Measurements from ENCODE around the gene MRPL3. TPM values are rescaled to one million over a fixed set of nuclear protein-coding genes. Genes with fewer than 3 reads are reported as not detected.

MRPL3 gene
- total RNA-seq, 1 donor from 2014 or later = 175 TPM

DNA sequence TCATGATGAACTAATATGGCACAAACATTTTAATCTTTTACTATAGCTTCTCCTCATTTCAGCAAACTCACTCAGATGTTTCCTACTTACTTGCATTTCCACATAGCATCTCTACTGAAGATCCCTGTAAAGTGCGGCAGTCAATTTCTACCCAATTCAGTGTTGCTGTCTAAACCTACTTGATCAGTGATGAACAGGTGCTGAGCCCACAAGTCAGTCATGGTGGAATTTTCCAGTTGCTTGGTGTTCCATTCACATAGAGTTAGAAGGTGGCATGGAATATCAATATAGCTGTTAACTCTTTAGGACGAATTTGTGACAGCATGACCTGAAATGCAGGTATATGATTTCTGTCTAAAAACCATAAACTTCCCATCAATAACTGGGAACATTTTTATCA lies 22.7 kb downstream of the MRPL3 start:
- intact Hi-C loops (cut with micrococcal nuclease) = no loop called here
- H3K9me3 Mint-ChIP-seq = no peaks in the 10 kb centered on the region
- H3K36me3 Mint-ChIP-seq (ENCODE audit: low read depth) = peaks cover 28% of the 10 kb centered on the region
- DNase-seq = no peak
- H3K27me3 Mint-ChIP-seq = no peaks in the 10 kb centered on the region
- H3K4me1 Mint-ChIP-seq = peaks cover 10% of the 10 kb centered on the region
- H3K4me3 Mint-ChIP-seq = no peak overlapping the region
- no peak overlapping the region for H3K27ac Mint-ChIP-seq

DNA sequence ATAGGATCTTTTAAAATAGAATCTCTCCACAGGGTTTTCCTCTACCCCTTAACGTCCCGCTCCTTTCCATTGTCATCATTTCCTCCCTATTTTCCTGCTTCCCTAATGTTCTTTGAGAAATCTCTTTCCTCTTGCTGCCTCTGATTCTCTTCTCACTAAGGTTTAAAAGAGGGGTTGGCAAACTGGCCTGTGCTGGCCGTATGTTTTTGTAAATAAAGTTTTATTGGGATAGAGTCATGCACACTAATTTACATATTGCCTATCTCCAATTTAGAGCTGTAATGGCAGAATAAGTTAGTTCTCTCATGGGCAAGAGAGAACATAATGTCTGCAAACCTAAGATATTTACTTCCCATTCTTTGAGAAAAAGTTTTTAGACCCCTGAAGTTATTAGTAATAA lies 25.0 kb downstream of the MRPL3 start:
- intact Hi-C loops (cut with micrococcal nuclease) = no loop called here
- Mint-ChIP-seq H3K9me3 (no peaks in the 10 kb centered on the region), H3K4me1 (peaks cover 9% of the 10 kb centered on the region), H3K4me3 (no peak overlapping the region), H3K27ac (no peak overlapping the region), H3K27me3 (no peaks in the 10 kb centered on the region), H3K36me3 (ENCODE audit: low read depth) (peaks cover 29% of the 10 kb centered on the region)
- no peak for DNase-seq

DNA sequence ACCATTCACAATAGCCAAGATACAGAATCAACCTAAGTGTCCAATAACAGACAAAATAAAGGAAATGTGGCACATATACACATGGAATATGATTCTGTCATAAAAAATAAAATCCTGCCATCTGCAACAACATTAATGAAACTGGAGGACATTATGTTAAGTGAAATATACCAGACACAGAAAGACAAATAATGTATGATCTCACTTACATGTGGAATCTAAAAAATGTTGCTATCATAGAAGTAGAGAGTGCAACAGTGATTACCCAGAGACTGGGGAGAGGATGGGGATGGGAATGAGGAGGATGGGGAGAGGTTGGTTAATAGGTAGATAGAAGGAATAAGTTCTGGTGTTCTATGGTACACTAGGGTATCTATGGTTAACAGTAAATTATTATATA lies 28.7 kb downstream of the MRPL3 start:
- intact Hi-C loops (cut with micrococcal nuclease) = no loop called here
- Mint-ChIP-seq H3K9me3 (no peaks in the 10 kb centered on the region), H3K36me3 (ENCODE audit: low read depth) (peaks cover 38% of the 10 kb centered on the region), H3K27ac (no peak overlapping the region), H3K4me3 (no peak overlapping the region), H3K27me3 (no peaks in the 10 kb centered on the region), H3K4me1 (peaks cover 22% of the 10 kb centered on the region)
- DNase-seq = no peak

DNA sequence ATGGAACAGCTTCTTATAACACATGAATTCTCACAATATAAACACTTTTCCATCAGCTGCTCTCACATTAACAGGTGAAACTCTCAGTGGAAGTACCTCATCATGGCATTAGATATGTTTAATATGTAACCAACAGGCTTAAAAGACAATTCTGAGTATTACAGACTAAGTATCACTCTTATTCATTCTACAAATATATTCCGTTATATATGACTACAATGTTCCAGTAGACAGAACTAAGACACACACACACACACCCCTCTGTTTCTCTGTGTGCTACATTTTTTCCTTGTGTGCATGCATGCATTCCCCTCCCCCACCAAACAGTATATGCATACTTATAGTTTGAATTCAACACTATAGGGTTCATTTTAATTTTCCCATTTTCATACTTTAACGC lies 32.4 kb downstream of the MRPL3 start:
- H3K27ac Mint-ChIP-seq = peak overlapping the region; percentile 54

DNA sequence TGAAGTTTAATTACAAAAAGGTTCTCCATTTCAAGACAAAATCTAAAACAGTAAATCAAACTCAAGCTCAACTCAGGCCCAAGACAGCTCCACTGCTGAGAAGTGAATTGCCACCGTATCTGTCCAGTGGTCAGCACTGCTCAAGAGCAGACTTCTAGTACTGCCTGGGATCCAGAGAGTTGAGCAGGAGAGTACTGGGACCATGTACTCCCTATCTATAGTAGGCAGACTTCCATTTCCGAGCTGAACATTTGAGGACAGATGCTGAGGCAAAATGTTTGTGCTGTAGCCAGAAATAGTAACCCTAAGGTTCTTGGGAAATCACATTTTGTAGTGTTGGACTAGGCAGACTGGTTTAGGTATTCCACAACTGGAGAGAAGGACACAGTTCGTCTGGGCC lies 44.1 kb downstream of the MRPL3 start:
- no peaks in the 10 kb centered on the region for H3K9me3 Mint-ChIP-seq
- H3K27ac Mint-ChIP-seq = no peak overlapping the region
- no peak overlapping the region for H3K4me3 Mint-ChIP-seq
- H3K4me1 Mint-ChIP-seq = no peaks in the 10 kb centered on the region
- DNase-seq = no peak
- peaks cover 31% of the 10 kb centered on the region for H3K36me3 Mint-ChIP-seq (ENCODE audit: low read depth)
- intact Hi-C loops (cut with micrococcal nuclease) = no loop called here
- H3K27me3 Mint-ChIP-seq = no peaks in the 10 kb centered on the region

More for the DNA sequence above, 32.4 kb downstream of the MRPL3 start:
- DNase-seq = no peak
- intact Hi-C loops (cut with micrococcal nuclease) = loop anchor here (2.0 kb wide), 1 partner anchor 84 kb away; no protein-coding TSS in a partner anchor
- H3K9me3 Mint-ChIP-seq = no peaks in the 10 kb centered on the region
- no peaks in the 10 kb centered on the region for H3K27me3 Mint-ChIP-seq
- H3K4me3 Mint-ChIP-seq = no peak overlapping the region
- H3K36me3 Mint-ChIP-seq (ENCODE audit: low read depth) = peaks cover 48% of the 10 kb centered on the region
- peaks cover 18% of the 10 kb centered on the region for H3K4me1 Mint-ChIP-seq

DNA sequence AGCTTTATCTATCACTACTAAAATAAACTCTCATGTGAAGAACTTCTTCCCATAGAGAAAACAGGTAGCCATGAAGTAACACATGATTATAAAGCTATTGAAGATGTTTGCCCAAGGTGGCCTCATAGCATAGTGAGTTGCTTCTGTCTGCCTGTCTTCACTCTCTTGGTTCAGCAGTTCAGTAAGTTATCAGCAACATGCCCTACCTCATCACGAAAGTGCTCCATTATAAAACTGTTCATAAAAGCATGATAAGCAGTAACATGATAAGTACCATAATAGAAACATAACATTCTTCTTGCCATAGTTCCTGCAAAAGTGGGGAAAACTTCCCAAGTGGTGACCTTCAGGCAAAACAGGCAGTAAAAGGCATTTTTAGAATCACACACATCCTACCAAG lies 45.6 kb downstream of the MRPL3 start:
- no peak for DNase-seq
- Mint-ChIP-seq H3K9me3 (no peaks in the 10 kb centered on the region), H3K4me1 (no peaks in the 10 kb centered on the region), H3K4me3 (no peak overlapping the region), H3K36me3 (ENCODE audit: low read depth) (peaks cover 21% of the 10 kb centered on the region), H3K27me3 (no peaks in the 10 kb centered on the region), H3K27ac (no peak overlapping the region)
- intact Hi-C loops (cut with micrococcal nuclease) = no loop called here

DNA sequence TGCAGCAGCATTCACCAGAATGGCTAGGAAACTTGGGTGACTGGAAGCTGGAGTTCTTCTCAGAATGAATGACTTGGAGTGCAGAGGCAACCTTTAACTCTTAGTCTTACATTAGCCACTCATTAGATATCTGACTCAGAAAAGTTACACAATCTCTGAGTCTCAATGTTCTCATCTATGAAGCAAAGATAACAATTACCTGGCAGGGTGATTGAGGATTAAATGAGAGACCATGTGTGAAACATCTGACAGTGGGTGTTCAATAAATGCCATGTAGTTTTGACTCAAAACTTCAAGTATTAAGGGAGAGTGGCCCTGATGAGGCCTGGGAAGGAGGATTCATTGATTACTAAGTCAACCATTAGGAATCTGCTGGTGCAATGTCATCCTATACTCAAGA lies 48.3 kb downstream of the MRPL3 start:
- Mint-ChIP-seq H3K27ac (no peak overlapping the region), H3K4me1 (no peaks in the 10 kb centered on the region), H3K4me3 (no peak overlapping the region), H3K9me3 (no peaks in the 10 kb centered on the region), H3K27me3 (no peaks in the 10 kb centered on the region), H3K36me3 (ENCODE audit: low read depth) (peaks cover 7% of the 10 kb centered on the region)
- no peak for DNase-seq
- intact Hi-C loops (cut with micrococcal nuclease) = no loop called here

DNA sequence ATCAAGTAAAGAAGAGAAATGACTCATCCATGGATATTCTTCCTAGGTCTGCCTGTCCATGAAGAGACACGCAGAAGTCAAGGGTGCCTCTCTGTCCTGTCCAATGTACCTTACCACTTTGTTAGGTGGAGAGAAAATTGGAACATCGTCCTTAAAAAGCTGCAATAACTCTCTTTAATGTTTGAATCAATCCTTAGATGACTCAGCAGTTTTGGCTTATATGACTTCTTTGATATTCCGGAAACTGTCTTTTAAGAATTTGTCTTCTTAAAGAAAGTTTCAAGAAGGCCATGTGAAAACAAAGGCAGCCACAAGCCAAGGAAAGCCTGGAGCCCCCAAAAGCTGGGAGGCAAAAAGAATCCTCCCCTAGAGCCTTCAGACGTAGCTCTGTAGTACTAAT lies 49.2 kb downstream of the MRPL3 start:
- Mint-ChIP-seq H3K36me3 (ENCODE audit: low read depth) (peaks cover 3% of the 10 kb centered on the region), H3K27ac (no peak overlapping the region)

DNA sequence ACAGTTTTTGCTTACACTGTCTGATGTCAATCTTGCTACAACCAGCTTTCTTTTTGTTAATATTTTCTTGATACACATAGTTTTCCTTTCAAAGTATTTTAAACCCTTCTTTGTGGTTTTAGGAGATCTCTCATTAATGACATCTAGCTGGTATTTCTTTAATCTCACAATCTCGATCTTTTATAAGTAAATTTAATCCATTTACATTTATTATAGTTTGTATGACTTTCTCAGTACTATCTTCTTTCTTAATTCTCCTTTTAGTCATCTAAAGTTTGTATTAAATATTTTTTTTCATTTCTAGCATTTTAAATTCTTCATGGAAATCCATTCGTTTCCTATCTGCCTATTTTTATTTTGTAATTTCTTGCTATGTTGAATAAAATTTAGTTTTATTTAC lies 55.4 kb downstream of the MRPL3 start:
- Mint-ChIP-seq H3K27ac (no peak overlapping the region), H3K27me3 (no peaks in the 10 kb centered on the region), H3K36me3 (ENCODE audit: low read depth) (no peaks in the 10 kb centered on the region), H3K4me1 (no peaks in the 10 kb centered on the region), H3K4me3 (no peak overlapping the region), H3K9me3 (no peaks in the 10 kb centered on the region)
- DNase-seq = no peak
- intact Hi-C loops (cut with micrococcal nuclease) = no loop called here

More for the DNA sequence above, 49.2 kb downstream of the MRPL3 start:
- H3K4me3 Mint-ChIP-seq = no peak overlapping the region
- DNase-seq = no peak
- intact Hi-C loops (cut with micrococcal nuclease) = no loop called here
- H3K4me1 Mint-ChIP-seq = no peaks in the 10 kb centered on the region
- no peaks in the 10 kb centered on the region for H3K9me3 Mint-ChIP-seq
- H3K27me3 Mint-ChIP-seq = no peaks in the 10 kb centered on the region

DNA sequence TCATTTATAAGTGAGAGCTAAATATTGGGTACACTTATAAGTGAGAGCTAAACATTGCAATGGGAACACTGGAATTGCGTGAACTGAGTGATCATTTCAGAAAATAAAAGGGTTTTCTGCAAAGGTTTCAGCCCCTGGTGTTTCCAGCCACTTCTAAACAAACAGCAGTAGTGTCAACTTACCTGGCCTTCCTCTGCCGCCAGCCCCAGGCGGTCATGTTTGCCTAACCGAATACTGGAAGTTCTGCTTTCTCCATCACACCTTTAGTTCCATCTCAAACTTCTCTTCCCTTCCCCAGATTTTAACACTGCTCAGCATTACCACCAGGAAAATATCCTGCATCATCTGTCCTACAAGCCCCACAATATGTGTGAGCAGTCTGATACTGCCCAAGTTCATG lies 58.6 kb downstream of the MRPL3 start:
- Mint-ChIP-seq H3K4me1 (no peaks in the 10 kb centered on the region), H3K9me3 (no peaks in the 10 kb centered on the region), H3K36me3 (ENCODE audit: low read depth) (no peaks in the 10 kb centered on the region), H3K27ac (no peak overlapping the region), H3K4me3 (no peak overlapping the region), H3K27me3 (no peaks in the 10 kb centered on the region)
- DNase-seq = no peak
- intact Hi-C loops (cut with micrococcal nuclease) = no loop called here

DNA sequence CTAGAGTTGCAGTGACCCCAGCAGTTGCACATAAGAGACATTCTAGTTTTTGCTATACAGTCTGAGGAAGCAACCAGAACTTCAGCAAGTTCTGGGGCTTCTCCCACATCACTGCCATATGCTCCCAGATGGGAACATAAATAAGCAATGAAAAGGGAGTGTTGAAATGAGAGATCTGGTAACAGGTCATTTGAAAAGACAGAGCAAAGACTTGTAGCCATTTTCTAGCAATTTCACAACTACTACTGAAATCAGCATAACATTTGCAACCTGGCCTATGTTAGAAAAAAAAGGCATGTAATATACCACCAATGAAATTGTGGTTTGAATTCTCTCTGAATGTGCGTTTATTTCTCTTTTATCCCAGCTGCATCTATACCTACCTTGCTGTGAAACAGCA lies 63.7 kb downstream of the MRPL3 start:
- Mint-ChIP-seq H3K36me3 (ENCODE audit: low read depth) (no peaks in the 10 kb centered on the region), H3K27ac (no peak overlapping the region), H3K9me3 (no peaks in the 10 kb centered on the region), H3K4me1 (no peaks in the 10 kb centered on the region), H3K4me3 (no peak overlapping the region), H3K27me3 (peaks cover 3% of the 10 kb centered on the region)
- intact Hi-C loops (cut with micrococcal nuclease) = no loop called here
- DNase-seq = no peak

DNA sequence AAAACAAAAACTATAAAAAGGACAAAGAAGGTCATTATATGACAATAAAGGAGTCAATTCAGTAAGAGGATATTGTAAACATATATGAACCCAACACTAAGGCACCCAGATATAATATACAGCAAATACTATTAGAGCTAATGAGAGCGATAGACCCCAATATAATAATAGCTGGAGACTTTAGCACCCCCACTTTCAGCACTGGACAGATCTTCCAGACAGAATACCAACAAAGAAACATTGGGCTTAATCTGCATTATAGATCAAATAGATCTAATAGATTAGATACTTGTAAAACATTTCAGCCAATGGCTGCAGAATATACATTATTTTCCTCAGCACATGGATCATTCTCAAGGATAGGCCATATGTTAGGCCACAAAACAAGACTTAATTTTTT lies 67.8 kb downstream of the MRPL3 start:
- Mint-ChIP-seq H3K36me3 (ENCODE audit: low read depth) (no peaks in the 10 kb centered on the region), H3K27ac (no peak overlapping the region), H3K9me3 (no peaks in the 10 kb centered on the region), H3K4me3 (no peak overlapping the region), H3K4me1 (no peaks in the 10 kb centered on the region), H3K27me3 (peaks cover 4% of the 10 kb centered on the region)
- DNase-seq = no peak
- intact Hi-C loops (cut with micrococcal nuclease) = no loop called here

DNA sequence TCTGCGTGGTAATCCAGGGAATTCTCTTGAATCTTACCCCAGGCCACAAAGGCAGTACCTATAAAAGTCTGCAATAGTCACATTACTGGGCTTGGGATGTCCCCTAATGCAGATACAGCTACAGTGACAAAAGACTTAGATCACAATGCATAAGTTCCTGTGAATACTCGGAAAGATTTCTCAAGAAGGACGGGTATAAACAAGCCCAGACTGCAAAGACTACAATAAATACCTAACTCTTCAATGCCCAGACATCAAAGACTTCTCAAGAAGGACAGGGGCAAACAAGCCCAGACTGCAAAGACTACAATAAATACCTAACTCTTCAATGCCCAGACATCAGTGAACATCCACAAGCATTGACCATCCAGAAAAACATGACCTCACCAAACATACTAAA lies 70.3 kb downstream of the MRPL3 start:
- DNase-seq = no peak
- no peaks in the 10 kb centered on the region for H3K36me3 Mint-ChIP-seq (ENCODE audit: low read depth)
- no peaks in the 10 kb centered on the region for H3K4me1 Mint-ChIP-seq
- H3K27ac Mint-ChIP-seq = no peak overlapping the region
- intact Hi-C loops (cut with micrococcal nuclease) = no loop called here
- peaks cover 4% of the 10 kb centered on the region for H3K27me3 Mint-ChIP-seq
- no peaks in the 10 kb centered on the region for H3K9me3 Mint-ChIP-seq
- no peak overlapping the region for H3K4me3 Mint-ChIP-seq

DNA sequence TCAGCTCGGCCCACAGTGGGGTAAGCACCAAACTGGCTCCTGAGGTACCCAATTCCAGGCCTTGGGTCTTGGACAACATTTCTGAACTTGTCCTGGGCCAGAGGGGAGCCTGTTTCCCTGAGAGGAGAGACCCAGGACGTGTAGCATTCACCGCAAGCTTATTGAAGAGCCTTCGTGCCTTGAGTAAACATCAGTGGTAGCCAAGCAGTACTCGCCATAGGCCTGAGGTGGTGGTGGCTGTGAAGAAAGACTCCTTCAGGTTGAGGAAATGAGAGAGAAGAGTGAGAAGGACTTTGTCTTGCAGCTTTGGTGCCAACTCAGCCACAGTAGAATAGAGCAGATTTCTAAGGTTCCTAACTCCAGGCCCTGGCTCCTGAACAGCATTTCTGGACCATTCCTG lies 71.0 kb downstream of the MRPL3 start:
- Mint-ChIP-seq H3K27ac (no peak overlapping the region), H3K36me3 (ENCODE audit: low read depth) (no peaks in the 10 kb centered on the region), H3K4me1 (no peaks in the 10 kb centered on the region), H3K27me3 (peaks cover 2% of the 10 kb centered on the region), H3K9me3 (no peaks in the 10 kb centered on the region), H3K4me3 (no peak overlapping the region)
- no peak for DNase-seq
- intact Hi-C loops (cut with micrococcal nuclease) = no loop called here

DNA sequence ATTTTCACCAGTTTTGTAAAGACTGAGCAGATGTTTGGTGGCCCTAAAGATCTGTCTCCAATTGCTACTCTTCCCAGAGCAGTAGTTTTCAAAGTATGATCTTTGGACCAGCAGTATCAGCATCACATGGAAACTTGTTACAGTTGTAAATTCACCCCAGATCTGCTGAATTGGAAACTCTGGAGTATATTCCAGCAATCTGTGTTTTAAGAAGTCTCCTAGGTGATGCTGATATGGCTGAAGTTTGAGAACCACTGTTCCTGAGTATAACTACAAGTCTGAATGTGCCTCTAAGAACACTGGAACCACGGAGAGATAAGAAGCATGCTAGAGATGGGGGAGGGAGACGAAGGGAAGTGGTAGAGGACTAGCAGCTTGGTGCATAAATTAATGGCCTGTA lies 75.5 kb downstream of the MRPL3 start:
- intact Hi-C loops (cut with micrococcal nuclease) = no loop called here
- H3K9me3 Mint-ChIP-seq = no peaks in the 10 kb centered on the region
- H3K4me3 Mint-ChIP-seq = no peak overlapping the region
- H3K27ac Mint-ChIP-seq = no peak overlapping the region
- H3K4me1 Mint-ChIP-seq = no peaks in the 10 kb centered on the region
- H3K36me3 Mint-ChIP-seq (ENCODE audit: low read depth) = no peaks in the 10 kb centered on the region
- H3K27me3 Mint-ChIP-seq = no peaks in the 10 kb centered on the region
- DNase-seq = no peak

Data from activated CD4-positive, alpha-beta T cell treated with anti-CD3 and anti-CD28 coated beads, Interleukin-2, amount 10 ng/mL, durations not matched to agents 24 days and 14 days (primary cell).